UCSD-AML1 (cell line): ENCODE measurements around the gene LMO2.
A peak's percentile ranks its signal among the peaks of the same experiment; 100 is the strongest.
"Not testable (repeated sequence)": the region's sequence is repeated elsewhere in the genome, so short reads cannot be mapped to it uniquely, and the experiment has no call there.

Source experiments
- DNase-seq: peaks from one replicate; lab custom pipeline; 2025; ENCODE audit not compliant: unreplicated experiment; lab: John Stamatoyannopoulos, UW

LMO2 gene

GRCh38 chr11:33863418-33864172 is 28.3 kb downstream of the LMO2 start:
- DNase-seq = no peak

GRCh38 chr11:33861941-33862589 is 29.8 kb downstream of the LMO2 start:
- DNase-seq = no peak

- DNase-seq = no peak
These were observed 30.5 kb downstream of the LMO2 start for GRCh38 chr11:33861386-33861785.

- DNase-seq = no peak
These were observed 30.9 kb downstream of the LMO2 start for GRCh38 chr11:33860926-33861325.

- DNase-seq = no peak
These were observed 32.6 kb downstream of the LMO2 start for GRCh38 chr11:33859306-33859705.

- DNase-seq = peak; percentile 77
These were observed 33.9 kb downstream of the LMO2 start for GRCh38 chr11:33857933-33858371.

GRCh38 chr11:33855500-33855899 is 36.4 kb downstream of the LMO2 start:
- DNase-seq = no peak

- DNase-seq = no peak
These were observed 43.0 kb downstream of the LMO2 start for GRCh38 chr11:33848717-33849390.

GRCh38 chr11:33847251-33847650 is 44.6 kb downstream of the LMO2 start:
- DNase-seq = no peak

- no peak for DNase-seq
These were observed 47.6 kb downstream of the LMO2 start for GRCh38 chr11:33844236-33844635.

- DNase-seq = no peak
These were observed 48.9 kb downstream of the LMO2 start for GRCh38 chr11:33843018-33843417.

- no peak for DNase-seq
These were observed 49.5 kb downstream of the LMO2 start for GRCh38 chr11:33842236-33842915.

- not testable (repeated sequence) for DNase-seq
These were observed 53.6 kb downstream of the LMO2 start for GRCh38 chr11:33838234-33838633.

- not testable (repeated sequence) for DNase-seq
These were observed 54.5 kb downstream of the LMO2 start for GRCh38 chr11:33837334-33837733.

GRCh38 chr11:33835143-33835878 is 56.6 kb downstream of the LMO2 start:
- no peak for DNase-seq

- DNase-seq = no peak
These were observed 59.2 kb downstream of the LMO2 start for GRCh38 chr11:33832676-33833075.

- no peak for DNase-seq
These were observed 60.8 kb downstream of the LMO2 start for GRCh38 chr11:33830903-33831648.

GRCh38 chr11:33829430-33830141 is 62.3 kb downstream of the LMO2 start:
- DNase-seq = peak; percentile 48
